IPS DF 6.9 (cell line): ENCODE data around the gene BAHCC1.

ENCODE experiments used
- DNase-seq: peaks from one replicate; pipeline ENCODE4 v3.0.0-alpha.2; 2013; ENCODE audit warnings: low read depth, low spot score
- H3K27ac ChIP-seq: one replicate; pipeline ENCODE4 v1.5.1; 2013; ENCODE audit warnings: low read length, control low read depth
- H3K27me3 ChIP-seq: 2 replicates; pipeline ENCODE4 v1.6.1; 2013; ENCODE audit warnings: mild to moderate bottlenecking, low read length; ENCODE audit not compliant: control insufficient read depth, insufficient read depth
- H3K36me3 ChIP-seq: 2 replicates; pipeline ENCODE4 v1.6.1; 2013; ENCODE audit warnings: low read length; ENCODE audit not compliant: control insufficient read depth, insufficient read depth
- H3K4me1 ChIP-seq: 2 replicates; pipeline ENCODE4 v1.6.1; 2013; ENCODE audit warnings: low read length; ENCODE audit not compliant: control insufficient read depth, insufficient read depth
- H3K4me3 ChIP-seq: 2 replicates; pipeline ENCODE4 v1.5.1; 2013; ENCODE audit warnings: mild to moderate bottlenecking, low read length
- H3K9me3 ChIP-seq: 2 replicates; pipeline ENCODE4 v1.6.1; 2013; ENCODE audit warnings: low read length, inconsistent platforms; ENCODE audit not compliant: control insufficient read depth, insufficient read depth
- WGBS: extraction: QIAGEN DNeasy Blood & Tissue Kit; methylation state at CpG from one replicate; pipeline ENCODE4 v1.1.7; 2013; ENCODE audit warnings: mixed read lengths, missing lambda C conversion rate; ENCODE audit not compliant: insufficient read length, insufficient coverage; 5-methylcytosine and 5-hydroxymethylcytosine counted together

Gene BAHCC1

GRCh38 chr17:81448442-81448841 is 53.2 kb downstream of the BAHCC1 start:
- no peak for DNase-seq
- H3K36me3 ChIP-seq, result no peaks in the 10 kb centered on the region
- WGBS, result no CpG with 5 or more reads among the region's 25 CpGs
- no peaks in the 10 kb centered on the region; the same call in 1 of the 2 replicates for H3K4me1 ChIP-seq
- no peaks in the 10 kb centered on the region for H3K27me3 ChIP-seq
- no peaks in the 10 kb centered on the region for H3K9me3 ChIP-seq
- no peak overlapping the region for H3K27ac ChIP-seq
- H3K4me3 ChIP-seq, result no peak overlapping the region

- Histone ChIP-seq H3K27me3 (no peaks in the 10 kb centered on the region), H3K27ac (no peak overlapping the region), H3K36me3 (no peaks in the 10 kb centered on the region), H3K4me3 (no peak overlapping the region), H3K4me1 (no peaks in the 10 kb centered on the region), H3K9me3 (no peaks in the 10 kb centered on the region)
- no peak for DNase-seq
- WGBS, result no CpG with 5 or more reads among the region's 12 CpGs
These were observed 53.7 kb downstream of the BAHCC1 start for GRCh38 chr17:81448950-81449349.

GRCh38 chr17:81449351-81449750 is 54.1 kb downstream of the BAHCC1 start:
- H3K27me3 ChIP-seq, result no peaks in the 10 kb centered on the region

GRCh38 chr17:81451823-81452222 is 56.6 kb downstream of the BAHCC1 start:
- WGBS, result no CpG with 5 or more reads among the region's 26 CpGs
- no peak for DNase-seq

More at GRCh38 chr17:81449351-81449750, 54.1 kb downstream of the BAHCC1 start:
- no CpG with 5 or more reads among the region's 8 CpGs for WGBS
- no peak overlapping the region for H3K27ac ChIP-seq
- no peaks in the 10 kb centered on the region for H3K4me1 ChIP-seq
- H3K4me3 ChIP-seq, result no peak overlapping the region
- no peaks in the 10 kb centered on the region for H3K36me3 ChIP-seq
- no peaks in the 10 kb centered on the region for H3K9me3 ChIP-seq
- DNase-seq, result no peak

GRCh38 chr17:81452551-81452950 is 57.3 kb downstream of the BAHCC1 start:
- Histone ChIP-seq H3K4me3 (no peak overlapping the region), H3K36me3 (no peaks in the 10 kb centered on the region; the same call in 1 of the 2 replicates), H3K4me1 (peaks cover 7% of the 10 kb centered on the region), H3K9me3 (no peaks in the 10 kb centered on the region), H3K27ac (no peak overlapping the region), H3K27me3 (no peaks in the 10 kb centered on the region)
- no CpG with 5 or more reads among the region's 23 CpGs for WGBS
- DNase-seq, result no peak

More at GRCh38 chr17:81451823-81452222, 56.6 kb downstream of the BAHCC1 start:
- Histone ChIP-seq H3K27ac (no peak overlapping the region), H3K36me3 (no peaks in the 10 kb centered on the region; the same call in 1 of the 2 replicates), H3K9me3 (no peaks in the 10 kb centered on the region), H3K4me3 (no peak overlapping the region), H3K27me3 (no peaks in the 10 kb centered on the region), H3K4me1 (peaks cover 4% of the 10 kb centered on the region)

- H3K27ac ChIP-seq, result no peak overlapping the region
- H3K9me3 ChIP-seq, result no peaks in the 10 kb centered on the region
- H3K36me3 ChIP-seq, result no peaks in the 10 kb centered on the region; the same call in 1 of the 2 replicates
- no peak for DNase-seq
- no peak overlapping the region for H3K4me3 ChIP-seq
- H3K4me1 ChIP-seq, result peaks cover 7% of the 10 kb centered on the region
- no CpG with 5 or more reads among the region's 30 CpGs for WGBS
- no peaks in the 10 kb centered on the region for H3K27me3 ChIP-seq
These were observed 57.8 kb downstream of the BAHCC1 start for GRCh38 chr17:81453076-81453475.

- peaks cover 7% of the 10 kb centered on the region for H3K4me1 ChIP-seq
- H3K27ac ChIP-seq, result no peak overlapping the region
- WGBS, result no CpG with 5 or more reads among the region's 7 CpGs
- H3K9me3 ChIP-seq, result no peaks in the 10 kb centered on the region
- no peaks in the 10 kb centered on the region for H3K27me3 ChIP-seq
- DNase-seq, result no peak
- no peaks in the 10 kb centered on the region; the same call in 1 of the 2 replicates for H3K36me3 ChIP-seq
- no peak overlapping the region for H3K4me3 ChIP-seq
These were observed 58.5 kb downstream of the BAHCC1 start for GRCh38 chr17:81453712-81454111.

GRCh38 chr17:81454473-81454872 is 59.2 kb downstream of the BAHCC1 start:
- Histone ChIP-seq H3K4me3 (no peak overlapping the region), H3K36me3 (no peaks in the 10 kb centered on the region; the same call in 1 of the 2 replicates), H3K9me3 (no peaks in the 10 kb centered on the region), H3K27me3 (no peaks in the 10 kb centered on the region), H3K27ac (no peak overlapping the region), H3K4me1 (peaks cover 7% of the 10 kb centered on the region)
- WGBS, result no CpG with 5 or more reads among the region's 13 CpGs
- no peak for DNase-seq

- Histone ChIP-seq H3K4me1 (peaks cover 7% of the 10 kb centered on the region), H3K9me3 (no peaks in the 10 kb centered on the region), H3K27me3 (no peaks in the 10 kb centered on the region), H3K4me3 (no peak overlapping the region), H3K27ac (no peak overlapping the region), H3K36me3 (no peaks in the 10 kb centered on the region; the same call in 1 of the 2 replicates)
- DNase-seq, result no peak
- no CpG with 5 or more reads among the region's 18 CpGs for WGBS
These were observed 60.1 kb downstream of the BAHCC1 start for GRCh38 chr17:81455387-81455786.

- no peaks in the 10 kb centered on the region for H3K27me3 ChIP-seq
- H3K36me3 ChIP-seq, result no peaks in the 10 kb centered on the region; the same call in 1 of the 2 replicates
- no peak overlapping the region for H3K4me3 ChIP-seq
- no peak for DNase-seq
- no peak overlapping the region for H3K27ac ChIP-seq
- peaks cover 7% of the 10 kb centered on the region for H3K4me1 ChIP-seq
- H3K9me3 ChIP-seq, result no peaks in the 10 kb centered on the region
- no CpG with 5 or more reads among the region's 15 CpGs for WGBS
These were observed 60.8 kb downstream of the BAHCC1 start for GRCh38 chr17:81456091-81456490.

- no peak overlapping the region for H3K27ac ChIP-seq
- no peaks in the 10 kb centered on the region; the same call in 1 of the 2 replicates for H3K36me3 ChIP-seq
- peaks cover 10% of the 10 kb centered on the region for H3K4me1 ChIP-seq
- DNase-seq, result no peak
- no peak overlapping the region for H3K4me3 ChIP-seq
- no peaks in the 10 kb centered on the region for H3K9me3 ChIP-seq
- H3K27me3 ChIP-seq, result no peaks in the 10 kb centered on the region
- WGBS, result no CpG with 5 or more reads among the region's 7 CpGs
These were observed 61.5 kb downstream of the BAHCC1 start for GRCh38 chr17:81456798-81457197.
